SW480 (cell line): Measurements from ENCODE around the gene SLC16A5.
"Not testable (repeated sequence)": the region's sequence is repeated elsewhere in the genome, so short reads cannot be mapped to it uniquely, and the experiment has no call there.

ENCODE experiments used
- DNase-seq: peaks from one replicate; pipeline ENCODE4 v3.0.0-alpha.2; 2016; ENCODE audit warnings: low spot score

The SLC16A5 gene

DNA sequence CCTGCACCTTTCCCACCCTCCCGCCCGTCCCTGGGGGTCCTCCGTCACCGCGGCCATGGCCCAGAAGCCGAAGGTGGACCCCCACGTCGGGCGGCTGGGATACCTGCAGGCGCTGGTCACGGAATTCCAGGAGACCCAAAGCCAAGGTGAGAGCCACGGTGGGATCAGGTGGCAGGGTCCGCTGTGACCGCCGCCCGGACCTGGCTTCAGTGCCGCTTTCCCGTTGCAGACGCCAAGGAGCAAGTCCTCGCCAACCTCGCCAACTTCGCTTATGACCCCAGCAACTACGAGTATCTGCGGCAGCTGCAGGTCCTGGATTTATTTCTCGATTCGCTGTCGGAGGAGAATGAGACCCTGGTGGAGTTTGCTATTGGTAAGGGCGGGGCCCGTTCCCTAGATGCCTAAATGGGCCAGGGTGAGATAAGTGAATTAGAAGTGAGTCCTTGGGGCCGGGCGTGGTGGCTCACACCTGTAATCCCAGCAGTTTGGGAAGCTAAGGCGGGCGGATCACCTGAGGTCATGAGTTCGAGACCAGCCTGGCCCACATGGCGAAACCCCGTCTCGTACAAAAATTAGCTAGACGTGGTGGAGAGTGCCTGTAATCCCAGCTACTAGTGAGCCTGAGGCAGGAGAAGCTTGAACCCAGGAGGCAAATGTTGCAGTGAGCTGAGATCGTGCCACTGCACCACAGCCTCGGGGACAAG lies 22.6 kb downstream of the SLC16A5 start:
- peak; percentile 46 for DNase-seq

DNA sequence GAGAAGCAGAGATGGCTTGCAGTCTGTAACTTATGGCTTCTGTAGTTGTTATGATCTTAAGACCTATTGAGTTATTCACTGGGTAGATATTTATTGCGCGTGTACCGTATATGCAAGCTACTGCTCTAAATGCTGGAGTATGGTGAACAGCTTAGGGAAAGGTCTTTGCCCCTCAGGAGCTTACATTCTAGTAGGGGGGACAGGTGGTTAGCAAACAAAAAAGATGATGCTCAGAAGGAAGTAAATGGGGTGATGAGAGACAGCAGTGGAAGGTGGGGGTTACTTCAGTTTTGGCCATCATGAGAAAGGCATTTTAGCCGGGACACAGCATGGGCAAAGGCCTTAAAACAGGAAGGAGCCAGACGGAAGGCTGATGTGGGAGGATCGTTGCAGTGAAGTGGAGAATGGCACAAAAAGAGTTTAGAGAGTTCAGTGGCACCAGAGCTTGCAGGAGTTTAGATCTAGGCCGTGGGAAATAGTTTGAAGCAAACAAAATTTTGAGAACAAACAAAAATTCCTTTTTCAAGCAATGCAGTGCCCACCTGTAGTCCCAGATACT lies 24.1 kb downstream of the SLC16A5 start:
- DNase-seq, result no peak

DNA sequence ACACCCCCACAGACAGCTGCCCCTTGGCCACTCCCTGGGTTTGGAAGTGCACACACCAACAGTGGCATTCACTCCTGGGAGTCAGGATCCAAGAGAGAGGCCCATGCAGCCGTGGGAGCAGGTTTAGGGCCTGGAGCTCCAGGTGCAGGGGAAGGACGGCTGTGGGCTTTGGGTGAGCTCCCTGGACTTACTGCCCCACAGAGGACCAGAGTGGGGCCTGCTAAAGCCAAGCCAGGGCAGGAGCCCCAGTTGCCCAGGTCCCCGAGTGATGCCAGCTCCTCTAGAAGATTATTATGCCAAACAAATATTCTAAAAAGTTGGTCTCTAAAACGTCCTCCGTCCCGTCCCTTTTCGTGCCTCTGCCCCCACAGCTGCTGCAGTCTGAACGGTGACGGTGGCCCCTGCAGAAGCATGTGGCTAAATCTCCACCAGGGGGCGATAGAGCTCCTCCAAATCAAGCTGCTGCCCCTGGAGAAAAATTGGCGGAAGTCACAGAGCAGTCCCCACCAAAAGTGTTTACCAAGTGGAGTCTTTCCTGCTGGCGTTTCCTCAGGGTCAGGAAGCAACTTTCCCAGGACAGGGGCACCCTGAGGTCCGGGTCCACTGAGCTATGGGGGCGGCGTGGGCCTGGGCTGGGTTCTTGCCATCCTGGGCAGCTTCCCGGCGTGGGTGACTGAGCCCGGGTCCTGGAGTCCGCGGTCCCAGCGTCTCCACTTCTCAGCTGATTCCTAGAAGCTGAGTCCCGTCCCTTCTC lies 26.2 kb downstream of the SLC16A5 start:
- peak; percentile 88 for DNase-seq

DNA sequence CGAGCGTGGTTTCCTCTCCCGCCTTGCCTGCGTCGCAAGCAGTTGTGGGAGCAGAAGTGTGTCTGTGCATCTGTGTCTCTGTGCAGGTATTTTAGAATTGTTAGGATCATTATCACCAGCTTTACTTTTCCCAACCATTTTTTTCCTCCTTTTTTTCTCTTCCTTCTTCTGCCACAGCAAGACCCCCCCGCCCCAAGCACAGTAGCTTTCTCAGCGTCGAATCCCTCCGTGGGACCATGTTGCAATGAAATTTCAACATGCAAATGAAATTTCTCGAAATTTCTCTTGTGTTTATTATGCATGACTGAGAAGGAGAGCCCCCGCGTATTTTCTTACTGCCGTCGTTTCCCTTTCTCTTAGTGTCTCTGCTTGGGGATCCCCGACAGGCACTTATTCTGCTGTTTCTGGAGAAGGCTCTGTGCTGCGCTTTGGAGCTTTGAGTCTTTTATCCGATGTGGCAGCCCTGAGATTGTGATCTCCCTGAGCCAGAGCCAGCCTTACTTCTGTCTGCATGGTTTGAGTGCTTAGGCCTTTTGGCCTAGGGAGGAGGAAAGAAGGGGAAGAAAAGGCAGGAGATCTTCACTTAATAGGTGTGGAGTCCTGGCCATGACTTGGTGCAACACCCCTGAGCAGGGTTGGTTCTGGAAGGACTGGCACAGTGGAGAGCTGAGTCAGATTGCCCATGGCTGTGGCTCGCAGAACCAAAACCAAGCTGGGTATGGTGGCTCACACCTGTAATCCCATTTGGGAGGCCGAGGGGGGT lies 27.0 kb downstream of the SLC16A5 start:
- no peak for DNase-seq

DNA sequence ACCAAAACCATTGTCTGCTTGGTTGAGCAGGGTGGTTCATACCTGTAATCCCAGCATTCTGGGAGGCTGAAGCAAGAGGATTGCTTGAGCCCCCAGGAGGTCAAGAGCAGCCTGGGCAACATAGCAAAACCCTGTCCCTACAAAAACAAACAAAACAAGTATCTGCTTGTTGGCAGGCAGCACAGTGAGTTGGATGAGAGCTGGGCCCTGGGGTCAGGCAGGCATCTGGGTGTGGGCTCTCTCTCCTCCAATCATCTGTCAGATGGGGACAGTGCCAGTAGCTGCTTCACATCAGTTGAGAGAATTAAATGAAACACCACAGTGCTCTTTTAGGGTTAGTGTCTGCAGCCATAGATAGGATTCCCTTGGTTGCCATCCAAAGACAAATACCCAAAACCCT lies 27.8 kb downstream of the SLC16A5 start:
- DNase-seq, result no peak

DNA sequence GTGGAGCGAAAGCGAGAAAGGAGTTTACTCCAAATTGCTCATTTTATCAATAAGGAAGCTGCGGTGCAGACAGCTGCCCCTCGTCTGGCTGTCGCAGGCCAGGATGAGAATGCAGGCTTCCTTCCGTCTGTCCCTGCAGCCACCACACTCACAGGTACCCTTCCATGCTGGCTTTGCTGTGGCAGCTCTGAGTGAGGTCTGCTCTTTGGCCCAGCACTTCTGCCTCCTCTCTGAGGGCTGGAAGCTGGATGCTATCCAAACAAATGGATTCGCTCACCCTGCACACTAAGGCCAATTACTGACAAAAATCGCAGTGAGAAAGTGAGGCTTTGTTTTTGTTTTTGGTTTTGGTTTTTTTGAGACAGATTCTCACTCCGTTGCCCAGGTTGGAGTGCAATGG lies 29.0 kb downstream of the SLC16A5 start:
- no peak for DNase-seq

DNA sequence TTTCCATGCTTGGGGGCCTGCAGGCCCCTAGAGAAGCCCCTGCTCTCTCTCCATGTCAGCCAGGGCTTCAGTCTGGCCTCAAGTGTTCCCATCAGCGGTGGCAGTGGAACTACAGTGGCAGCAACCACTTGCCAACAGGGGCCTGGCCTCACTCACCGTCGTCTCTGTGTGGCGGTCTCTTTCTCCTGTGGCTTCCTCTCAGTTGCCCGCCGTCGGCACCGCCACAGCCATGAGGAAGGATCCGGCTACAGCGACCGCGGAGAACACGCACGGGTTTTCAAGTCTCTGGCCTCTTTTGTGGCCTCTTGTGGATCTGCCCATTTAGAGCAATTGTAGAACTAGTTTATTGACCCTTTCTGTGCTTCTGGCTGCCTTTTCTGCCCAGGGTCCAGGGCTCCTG lies 30.6 kb downstream of the SLC16A5 start:
- DNase-seq, result no peak

DNA sequence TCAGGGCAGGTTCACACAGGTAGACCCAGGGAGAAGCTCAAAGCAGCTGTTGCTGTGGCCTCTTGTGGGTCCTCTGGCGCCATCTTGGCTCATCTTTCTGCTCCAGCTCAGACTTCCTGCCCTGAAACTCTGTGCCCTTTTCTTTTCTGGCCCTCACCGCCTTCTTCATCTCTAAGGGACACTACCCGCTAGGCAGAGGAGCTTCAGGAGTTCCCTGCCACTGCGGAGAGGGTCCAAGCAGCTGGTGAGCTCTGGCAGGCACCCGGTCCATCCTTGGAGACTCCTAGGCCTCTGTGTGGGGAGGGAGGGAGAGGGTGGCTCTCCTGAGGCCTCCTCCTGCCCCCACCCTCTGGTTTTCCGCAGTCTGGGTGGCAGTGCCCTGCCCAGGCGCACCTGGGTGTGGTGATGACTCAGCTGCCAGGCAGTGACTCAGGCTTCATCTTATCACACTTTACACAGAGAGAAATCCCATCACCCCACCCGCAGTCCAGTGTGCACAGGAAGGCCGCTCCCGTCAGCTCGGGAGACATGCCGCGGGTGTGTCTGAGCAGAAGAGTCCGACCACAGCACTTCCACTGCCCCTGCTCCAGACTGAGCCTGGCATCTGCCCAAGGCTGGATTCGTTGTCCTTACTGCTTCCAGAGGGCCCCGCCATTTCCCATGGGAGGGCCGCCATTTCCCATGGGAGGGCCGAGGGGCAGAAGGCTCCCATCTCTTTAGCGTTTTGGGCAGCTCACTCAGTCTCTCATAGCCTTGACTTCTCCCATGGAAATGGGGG lies 36.5 kb downstream of the SLC16A5 start:
- DNase-seq, result peak; percentile 99

DNA sequence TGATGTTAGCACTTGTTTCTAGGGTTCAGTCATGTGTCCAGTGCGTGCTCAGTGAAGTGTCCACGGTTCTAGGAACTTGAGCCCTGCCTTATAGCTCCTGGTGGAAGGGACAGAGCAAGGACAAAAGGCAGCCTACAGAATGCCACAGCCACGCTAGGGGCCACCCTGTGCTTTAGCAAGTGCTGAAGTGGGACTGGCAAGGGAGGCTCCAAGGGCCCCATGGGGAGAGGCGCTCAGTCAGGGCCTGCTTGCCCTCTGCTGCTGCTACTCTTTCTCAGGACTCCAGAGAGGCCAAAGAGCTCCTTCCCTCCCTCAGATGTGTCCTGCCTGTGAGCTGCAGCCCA lies 37.0 kb downstream of the SLC16A5 start:
- peak; percentile 25 for DNase-seq

DNA sequence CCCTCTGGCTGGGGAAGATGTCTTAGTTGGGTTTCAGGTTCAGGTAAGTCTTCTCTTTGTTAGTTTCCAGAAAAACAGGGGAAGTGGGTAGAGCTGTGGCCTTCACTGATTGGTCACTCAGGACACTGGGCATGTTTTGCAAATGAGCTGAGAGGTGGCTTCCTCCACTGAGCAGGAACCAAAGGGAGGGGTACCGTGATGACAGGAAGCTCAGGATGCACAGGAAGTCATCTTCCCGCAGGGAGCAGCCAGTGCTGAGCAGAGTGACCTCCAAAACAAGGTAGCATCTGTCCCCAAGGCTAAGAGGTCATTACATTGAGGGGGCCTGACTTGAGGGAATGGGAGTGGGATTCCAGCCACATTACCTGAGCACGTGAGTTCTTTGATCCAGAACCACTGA lies 38.2 kb downstream of the SLC16A5 start:
- DNase-seq, result peak; percentile 51

DNA sequence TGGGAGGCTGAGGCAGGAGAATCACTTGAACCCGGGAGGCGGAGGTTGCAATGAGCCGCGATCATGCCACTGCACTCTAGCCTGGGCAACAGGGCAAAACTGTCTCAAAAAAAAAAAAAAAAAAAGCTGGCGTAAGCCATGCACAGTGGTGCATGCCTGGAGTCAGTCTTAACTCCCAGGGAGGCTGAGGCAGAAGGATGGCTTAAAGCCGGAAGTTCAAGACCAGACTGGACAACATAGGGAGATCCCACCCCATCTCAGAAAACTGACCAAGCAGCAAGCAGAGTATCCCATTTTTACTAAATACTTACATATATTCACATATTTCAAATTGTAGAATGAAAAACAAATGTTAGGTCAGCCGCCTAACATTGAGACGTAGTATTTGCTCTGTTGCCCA lies 39.2 kb downstream of the SLC16A5 start:
- DNase-seq, result no peak

DNA sequence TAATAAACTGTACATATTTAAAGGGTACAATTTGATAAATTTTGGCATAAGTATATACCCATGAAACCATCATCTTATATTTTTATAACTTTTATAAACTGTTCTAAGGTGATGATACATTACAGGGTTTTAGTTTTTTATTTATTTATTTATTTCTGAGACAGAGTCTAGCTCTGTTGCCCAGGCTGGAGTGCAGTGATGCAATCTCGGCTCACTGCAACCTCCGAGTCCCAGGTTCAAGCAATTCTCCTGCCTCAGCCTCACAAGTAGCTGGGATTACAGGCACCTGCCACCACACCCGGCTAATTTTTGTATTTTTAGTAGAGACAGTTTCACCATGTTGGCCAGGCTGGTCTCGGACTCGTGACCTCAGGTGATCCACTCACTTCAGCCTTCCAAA lies 40.2 kb downstream of the SLC16A5 start:
- DNase-seq, result not testable (repeated sequence)

DNA sequence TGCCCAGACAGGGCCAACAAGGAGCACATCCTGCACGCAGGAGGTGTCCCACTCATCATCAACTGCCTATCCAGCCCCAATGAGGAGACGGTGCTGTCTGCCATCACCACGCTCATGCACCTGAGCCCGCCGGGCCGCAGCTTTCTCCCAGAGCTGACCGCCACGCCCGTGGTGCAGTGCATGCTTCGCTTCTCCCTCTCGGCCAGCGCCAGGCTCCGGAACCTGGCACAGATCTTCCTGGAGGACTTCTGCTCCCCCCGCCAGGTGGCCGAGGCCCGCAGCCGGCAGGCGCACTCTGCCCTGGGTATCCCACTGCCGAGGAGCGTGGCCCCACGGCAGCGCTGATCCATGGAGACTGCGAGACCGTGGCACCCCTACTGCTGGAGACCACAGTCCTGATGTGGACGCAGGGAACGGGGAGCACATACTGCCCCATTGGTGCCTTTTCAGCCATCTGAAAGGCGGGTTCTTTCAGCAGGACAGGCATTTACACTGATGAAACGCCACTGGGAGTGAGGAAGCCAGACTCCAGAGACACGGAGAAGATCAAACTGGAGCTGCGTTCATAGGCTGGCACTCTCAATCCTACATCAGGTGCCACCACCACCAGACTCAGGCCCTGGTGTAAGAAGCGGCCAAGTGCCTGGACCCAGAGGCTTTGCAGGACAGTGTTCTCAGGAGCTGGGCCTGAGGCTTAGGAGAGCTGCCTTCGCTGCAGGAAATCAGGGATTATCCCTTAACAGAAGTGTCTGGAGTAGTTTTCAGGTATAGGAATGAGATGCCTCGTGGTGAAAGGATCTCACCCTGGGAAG lies 41.1 kb downstream of the SLC16A5 start:
- DNase-seq, result no peak

DNA sequence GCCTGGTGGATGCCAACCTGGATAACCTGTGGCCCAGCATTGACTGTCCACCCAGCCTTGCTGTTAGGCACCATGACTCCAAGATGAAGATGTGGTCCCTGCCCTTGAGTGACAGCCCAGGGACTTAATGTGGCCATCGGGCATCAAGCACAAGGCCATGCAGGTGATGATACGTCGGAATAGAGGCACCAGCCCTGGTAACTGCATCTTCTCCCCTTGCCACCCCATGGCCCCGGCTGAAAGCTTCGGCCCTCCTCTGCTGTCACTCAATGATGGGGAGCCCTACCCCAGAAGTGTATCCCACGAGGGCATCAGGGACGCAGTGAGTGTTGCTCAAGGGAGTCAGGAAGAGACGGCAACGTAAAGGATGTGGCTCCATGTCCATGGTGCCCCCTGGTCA lies 41.8 kb downstream of the SLC16A5 start:
- no peak for DNase-seq

DNA sequence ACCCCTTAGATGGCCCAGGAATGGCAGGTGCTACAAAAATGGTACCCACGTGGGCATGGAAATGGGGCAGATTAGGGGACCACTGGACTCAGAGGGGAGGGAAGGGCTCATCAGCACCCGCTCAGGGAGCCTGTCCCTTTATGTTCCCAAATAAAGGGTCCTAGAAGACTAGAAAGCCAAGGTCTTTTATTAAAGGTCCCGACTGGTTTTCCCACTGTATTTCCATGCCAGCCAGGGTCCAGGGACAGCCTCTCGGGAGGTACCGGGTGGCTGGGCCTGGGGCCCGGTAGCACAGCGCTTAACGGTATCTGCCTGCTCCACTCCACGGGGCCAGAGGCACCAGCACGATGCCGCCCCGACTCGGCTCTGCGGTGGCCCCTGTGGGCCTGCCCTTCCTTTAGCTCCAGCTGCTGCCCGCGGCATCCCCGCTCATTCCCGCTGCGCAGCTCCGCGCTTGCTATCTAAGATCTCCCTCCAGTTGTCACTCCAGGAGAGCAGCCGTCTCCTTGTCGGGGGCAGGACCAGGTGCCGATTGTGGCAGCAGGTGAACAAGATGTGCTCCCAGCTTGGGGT lies 42.4 kb downstream of the SLC16A5 start:
- no peak for DNase-seq

DNA sequence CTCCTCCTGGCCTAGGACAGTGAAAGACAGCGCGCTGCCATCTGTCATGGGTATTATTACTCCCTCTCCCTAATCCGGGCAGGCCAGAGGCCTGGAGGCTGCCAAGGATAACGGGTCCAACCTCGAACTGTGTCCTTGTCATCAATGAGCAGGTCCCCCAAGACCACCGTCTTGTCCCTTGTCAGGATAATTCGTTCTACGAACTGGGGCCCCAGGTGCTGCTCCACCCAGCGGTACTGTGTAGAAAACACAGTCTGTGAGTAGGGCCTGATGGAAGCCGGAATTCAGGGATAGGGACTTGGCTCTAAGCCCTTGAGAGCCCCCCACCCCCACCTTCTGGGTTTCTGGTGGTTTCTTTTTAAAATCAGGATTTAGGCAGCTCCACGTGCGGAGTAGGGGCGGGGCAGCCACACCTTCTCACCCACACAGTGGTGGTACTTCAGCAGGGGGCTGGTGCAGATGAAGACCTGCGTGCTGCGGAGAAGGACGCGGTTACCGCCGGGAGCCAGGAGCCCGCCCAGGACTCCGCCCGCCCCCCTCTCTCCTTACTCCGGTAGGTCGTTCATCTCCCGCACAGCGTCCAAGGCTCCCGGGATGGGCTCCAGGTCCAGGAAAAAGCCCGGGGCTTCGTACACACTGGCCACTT lies 43.0 kb downstream of the SLC16A5 start:
- DNase-seq, result peak; percentile 84

DNA sequence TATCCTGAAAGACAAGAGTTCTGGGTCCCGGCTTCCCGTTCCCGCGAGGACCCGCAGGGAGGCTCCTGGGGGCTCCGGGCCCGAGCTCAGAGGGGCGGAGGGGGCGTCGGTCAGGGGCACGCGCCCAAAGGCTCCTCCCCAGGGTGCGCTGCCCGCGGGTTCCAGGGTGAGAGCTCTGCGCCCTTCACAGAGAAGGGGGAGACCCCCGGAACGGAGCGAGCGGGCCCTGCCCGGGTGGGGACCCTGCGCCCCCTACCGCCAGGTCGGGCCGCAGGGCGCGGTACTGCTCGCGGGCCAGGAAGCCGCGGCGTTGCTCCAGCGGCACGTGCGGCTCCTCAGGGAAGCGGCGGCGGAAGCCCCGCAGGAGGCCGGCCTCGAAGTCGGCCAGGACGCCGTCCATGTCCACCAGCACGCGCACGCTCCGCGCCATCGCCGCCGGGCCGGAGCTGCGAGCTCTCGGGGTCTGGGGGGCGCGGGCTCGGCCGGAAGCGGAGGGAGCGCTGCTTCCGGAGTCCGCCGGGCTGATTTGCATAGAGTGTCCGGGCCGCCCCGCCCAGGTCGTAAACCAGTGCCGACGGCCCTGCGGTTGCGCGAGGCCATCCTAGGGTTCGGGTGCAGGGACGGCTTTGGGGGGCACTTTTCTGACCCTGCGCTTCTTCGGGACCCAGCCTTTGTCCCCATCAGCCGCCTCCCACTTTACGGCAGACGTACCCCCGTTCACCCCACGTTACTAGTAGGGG lies 43.7 kb downstream of the SLC16A5 start, which contains the start of gene NT5C:
TSS of gene NT5C (minus strand) at position 465 of the 740 bp plus-strand sequence. CDS start at position 430, 35 bp downstream.
- peak; percentile 83 for DNase-seq

DNA sequence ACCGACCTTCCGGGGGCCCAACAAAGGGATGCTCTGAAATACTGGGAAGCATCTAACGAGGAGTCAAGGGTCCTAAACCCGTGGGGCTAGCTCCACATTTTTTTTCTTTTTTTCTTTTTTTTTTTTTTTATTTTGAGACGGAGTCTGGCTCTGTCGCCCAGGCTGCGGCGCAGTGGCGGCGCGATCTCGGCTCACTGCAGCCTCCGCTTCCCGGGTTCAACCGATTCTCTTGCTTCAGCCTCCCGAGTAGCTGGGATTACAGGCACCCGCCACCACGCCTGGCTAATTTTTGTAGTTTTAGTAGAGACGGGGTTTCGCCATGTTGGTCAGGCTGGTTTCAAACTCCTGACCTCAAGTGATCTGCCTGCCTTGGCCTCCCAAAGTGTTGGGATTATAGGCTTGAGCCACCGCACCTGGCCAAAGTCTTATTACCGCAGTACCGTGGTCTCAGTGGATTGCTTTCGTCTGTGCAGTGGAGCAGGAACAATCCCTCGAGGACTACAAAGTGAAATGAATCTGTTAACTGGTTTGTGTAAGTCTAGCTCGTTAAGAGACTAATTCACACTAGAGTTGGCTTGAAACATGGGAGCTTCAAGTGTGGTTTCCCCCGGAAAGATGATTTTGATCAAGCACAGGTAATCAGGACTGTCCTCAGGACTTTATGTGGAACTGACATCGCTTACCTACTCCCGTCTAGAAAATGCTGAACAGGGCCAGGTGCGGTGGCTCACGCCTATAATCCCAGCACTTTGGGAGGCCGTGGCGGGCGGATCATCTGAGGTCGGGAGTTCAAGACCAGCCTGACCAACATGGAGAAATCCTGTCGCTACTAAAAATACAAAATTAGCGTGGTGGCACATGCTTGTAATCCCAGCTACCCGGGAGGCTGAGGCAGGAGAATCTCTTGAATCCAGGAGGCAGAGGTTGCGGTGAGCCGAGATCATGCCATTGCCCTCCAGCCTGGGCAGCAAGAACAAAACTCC lies 44.6 kb downstream of the SLC16A5 start:
- DNase-seq, result not testable (repeated sequence)
